Activated B cell treated with CpG ODN at 0.5 μM for 24 hours (primary cell): ENCODE data around the gene ATP8B3. TPM values are rescaled to one million over a fixed set of nuclear protein-coding genes. Genes with fewer than 3 reads are reported as not detected.

Experiments used
- ATAC-seq: fragments of 200-7000 bp; cut with Tn5 transposase; one replicate; pipeline ENCODE4 v1.10.0; 2021; ENCODE audit warnings: low read depth, mild to moderate bottlenecking, moderate library complexity
- CTCF ChIA-PET: fragments of 350-600 bp; sonication (Branson Sonifier 250); formaldehyde crosslinking; loops from one replicate; lab custom pipeline; 2021; ENCODE audit warnings: antibody characterized with exemption; lab: Charles Lee
- POLR2A ChIA-PET: fragments of 350-600 bp; sonication (Branson Sonifier 250); formaldehyde crosslinking; loops from one replicate; lab custom pipeline; 2021; ENCODE audit warnings: antibody characterized with exemption; lab: Charles Lee
- DNase-seq: peaks from one replicate; pipeline ENCODE4 v3.0.0; 2022
- H3K27ac Mint-ChIP-seq: one replicate; pipeline ENCODE4 v1.8.0; 2020; ENCODE audit warnings: mixed read lengths
- H3K27me3 Mint-ChIP-seq: one replicate; pipeline ENCODE4 v1.8.0; 2021; ENCODE audit warnings: mixed read lengths
- H3K36me3 Mint-ChIP-seq: one replicate; pipeline ENCODE4 v1.8.0; 2021; ENCODE audit warnings: low read depth, mixed read lengths
- H3K4me1 Mint-ChIP-seq: one replicate; pipeline ENCODE4 v1.8.0; 2021; ENCODE audit warnings: mixed read lengths
- H3K4me3 Mint-ChIP-seq: one replicate; pipeline ENCODE4 v1.8.0; 2020; ENCODE audit warnings: mild to moderate bottlenecking, mixed read lengths
- H3K9me3 Mint-ChIP-seq: one replicate; pipeline ENCODE4 v1.8.0; 2020; ENCODE audit warnings: mixed read lengths
- CTCF ChIP-seq: fragments of 200-600 bp; IDR thresholded peaks from one replicate; pipeline ENCODE4 v1.8.0; 2022; ENCODE audit warnings: antibody characterized with exemption, mild to moderate bottlenecking
- intact Hi-C: fragments of 100-400 bp; cut with micrococcal nuclease; formaldehyde crosslinking; loops from one replicate; pipeline ENCODE4 v1.15.1; 2024
- total RNA-seq: library from RNA; stranded (reverse); gene quantifications from 2 replicates; pipeline ENCODE4 v1.2.3, GENCODE V29; 2022

Gene ATP8B3
- total RNA-seq, 1 donor from 2014 or later: 3.9 TPM

GRCh38 chr19:1791879-1792278 is 20.2 kb downstream of the ATP8B3 start:
- ChIA-PET POLR2A (no interaction called here), CTCF (interaction anchor here (3.9 kb wide), 1 partner anchor 246 kb away, joined by 18 read pairs; no protein-coding TSS in a partner anchor)
- no peak for TF ChIP-seq CTCF
- DNase-seq (no peak), ATAC-seq (no peak)
- Mint-ChIP-seq H3K9me3 (no peaks in the 10 kb centered on the region), H3K36me3 (no peaks in the 10 kb centered on the region), H3K4me3 (no peak overlapping the region), H3K4me1 (no peaks in the 10 kb centered on the region), H3K27ac (no peak overlapping the region), H3K27me3 (peaks cover 20% of the 10 kb centered on the region)
- intact Hi-C loops: no loop called here

- ChIA-PET CTCF (no interaction called here), POLR2A (no interaction called here)
- H3K27me3 Mint-ChIP-seq: peaks cover 18% of the 10 kb centered on the region
- no peaks in the 10 kb centered on the region for H3K4me1 Mint-ChIP-seq
- TF ChIP-seq CTCF: no peak
- H3K9me3 Mint-ChIP-seq: no peaks in the 10 kb centered on the region
- H3K36me3 Mint-ChIP-seq: no peaks in the 10 kb centered on the region
- intact Hi-C loops: no loop called here
- ATAC-seq (no peak), DNase-seq (no peak)
- H3K27ac Mint-ChIP-seq: no peak overlapping the region
- H3K4me3 Mint-ChIP-seq: no peak overlapping the region
Observed at GRCh38 chr19:1790054-1790792, 21.9 kb downstream of the ATP8B3 start.

- Mint-ChIP-seq H3K27ac (no peak overlapping the region), H3K36me3 (no peaks in the 10 kb centered on the region), H3K4me1 (no peaks in the 10 kb centered on the region), H3K9me3 (no peaks in the 10 kb centered on the region), H3K27me3 (peaks cover 15% of the 10 kb centered on the region), H3K4me3 (no peak overlapping the region)
- TF ChIP-seq CTCF: no peak
- ChIA-PET CTCF (no interaction called here), POLR2A (no interaction called here)
- DNase-seq (no peak), ATAC-seq (no peak)
- intact Hi-C loops: no loop called here
Observed at GRCh38 chr19:1789261-1790041, 22.6 kb downstream of the ATP8B3 start.

- Mint-ChIP-seq H3K27me3 (peaks cover 25% of the 10 kb centered on the region), H3K4me1 (peaks cover 5% of the 10 kb centered on the region), H3K27ac (no peak overlapping the region), H3K4me3 (no peak overlapping the region), H3K36me3 (no peaks in the 10 kb centered on the region), H3K9me3 (no peaks in the 10 kb centered on the region)
- TF ChIP-seq CTCF: no peak
- ATAC-seq (no peak), DNase-seq (no peak)
- ChIA-PET POLR2A (no interaction called here), CTCF (no interaction called here)
- intact Hi-C loops: no loop called here
Observed at GRCh38 chr19:1787116-1787515, 25.0 kb downstream of the ATP8B3 start.

GRCh38 chr19:1786668-1787067 is 25.4 kb downstream of the ATP8B3 start:
- Mint-ChIP-seq H3K36me3 (no peaks in the 10 kb centered on the region), H3K9me3 (no peaks in the 10 kb centered on the region), H3K27ac (no peak overlapping the region), H3K4me3 (no peak overlapping the region), H3K27me3 (peaks cover 26% of the 10 kb centered on the region), H3K4me1 (peaks cover 5% of the 10 kb centered on the region)
- no peak for TF ChIP-seq CTCF
- ATAC-seq: no peak
- ChIA-PET POLR2A (no interaction called here), CTCF (no interaction called here)
- no peak for DNase-seq
- intact Hi-C loops: no loop called here
